ENCODE data around the gene MYL9. TPM values are rescaled to one million over a fixed set of nuclear protein-coding genes. Genes with fewer than 3 reads are reported as not detected.
A peak's percentile ranks its signal among the peaks of the same experiment; 100 is the strongest.

MYL9 gene
- total and polyA plus RNA-seq, 2 of the 4 experiments (the other 2 are of a cell fraction) = 97.5 to 425 TPM

GRCh38 chr20:36579996-36580545, 38.8 kb downstream of the MYL9 start:
- Histone ChIP-seq H2BK15ac (ENCODE audit: low read depth, low read length) (no peak overlapping the region), H2BK120ac (ENCODE audit: low read depth, low read length) (no peak overlapping the region), H4K8ac (ENCODE audit: low read depth in 2 of 2, low read length in 2 of 2) (no peak overlapping the region), H2BK5ac (ENCODE audit: low read depth, low read length, poor library complexity, severe bottlenecking) (no peak overlapping the region), H3K36me3 (ENCODE audit: control insufficient read depth, insufficient read depth, low read length) (peaks cover 30% of the 10 kb centered on the region), H3K9me1 (ENCODE audit: insufficient read depth, low read length) (peaks cover 22% of the 10 kb centered on the region), H3K9me3 (ENCODE audit: control insufficient read depth, insufficient read depth, low read length) (no peaks in the 10 kb centered on the region), H3K4me1 (ENCODE audit: control insufficient read depth, insufficient read depth, low read length) (peaks cover 7% of the 10 kb centered on the region), H3K27me3 (ENCODE audit: control insufficient read depth, insufficient read depth, low read length) (no peaks in the 10 kb centered on the region), H2AFZ (replicated peaks; ENCODE audit: low read length, poor library complexity) (no peak overlapping the region), H3K79me1 (ENCODE audit: low read depth in 1 of 2, low read length in 2 of 2) (peaks cover 31 to 49% of the 10 kb centered on the region in 2 experiments), H3K23ac (ENCODE audit: low read depth, low read length) (no peak overlapping the region), H3K18ac (ENCODE audit: low read depth, low read length) (no peak overlapping the region), H3K4me2 (ENCODE audit: low read depth, low read length) (no peak overlapping the region), H2BK20ac (ENCODE audit: low read depth, low read length) (no peak overlapping the region), H3K14ac (replicated peaks; ENCODE audit: low read depth, low read length) (no peak overlapping the region), H3K4me3 (ENCODE audit: insufficient read depth, low read depth, low read length) (no peak overlapping the region), H3K27ac (ENCODE audit: insufficient read depth, low read length) (no peak overlapping the region), H2AK9ac (replicated peaks; ENCODE audit: low read depth, low read length, poor library complexity) (no peak overlapping the region), H4K91ac (ENCODE audit: insufficient read depth, low read depth, low read length) (no peak overlapping the region), H2AK5ac (ENCODE audit: low read depth, low read length) (no peak overlapping the region), H3K4ac (ENCODE audit: low read depth, low read length) (no peak overlapping the region), H3K9ac (ENCODE audit: low read depth, low read length) (no peak overlapping the region), H4K5ac (ENCODE audit: low read depth, low read length) (no peak overlapping the region), H3K56ac (ENCODE audit: extremely low read depth, insufficient read depth, low read length) (no peak overlapping the region), H4K20me1 (ENCODE audit: insufficient read depth, low read length) (peaks cover 34% of the 10 kb centered on the region)
- no peak for TF ChIP-seq NFE2L2 (IDR thresholded peaks at IDR 0.05; ENCODE audit: low read depth, low read length)
- no peak for TF ChIP-seq ELK1 (IDR thresholded peaks at IDR 0.05; ENCODE audit: borderline replicate concordance, low read depth, low read length)
- no peak for TF ChIP-seq POLR2A (IDR thresholded peaks at IDR 0.05; ENCODE audit: low read depth, low read length)
- no peak for TF ChIP-seq CTCF (conservative IDR thresholded peaks at IDR 0.05; ENCODE audit: low read depth, low read length)
- no peak for TF ChIP-seq FOS (IDR thresholded peaks at IDR 0.05; ENCODE audit: low read depth, low read length)
- TF ChIP-seq MAZ (IDR thresholded peaks at IDR 0.05; ENCODE audit: borderline replicate concordance, low read depth, low read length) = no peak
- TF ChIP-seq MAFK (IDR thresholded peaks at IDR 0.05; ENCODE audit: low read depth, low read length) = no peak
- TF ChIP-seq RAD21 (IDR thresholded peaks at IDR 0.05; ENCODE audit: low read length) = no peak
- no peak for TF ChIP-seq RCOR1 (IDR thresholded peaks at IDR 0.05; ENCODE audit: insufficient replicate concordance, low read length)
- TF ChIP-seq CEBPB (IDR thresholded peaks at IDR 0.05; ENCODE audit: low read depth, low read length) = no peak
- no peak for TF ChIP-seq CHD1 (IDR thresholded peaks at IDR 0.05; ENCODE audit: low read depth, low read length)
- TF ChIP-seq BHLHE40 (IDR thresholded peaks at IDR 0.05; ENCODE audit: low read depth, low read length) = no peak
- BruUV-seq (replicated peaks) = no TSS peak
- WGBS, 2 experiments (ENCODE audit: extremely low coverage in 2 of 2, insufficient read length in 1 of 2) = no CpG with 5 or more reads among the region's 2 CpGs
- DNase-seq = peak; percentile 77
- POLR2A ChIA-PET (ENCODE audit: unreplicated experiment) = no interaction called here
- dilution Hi-C loops (cut with HindIII; ENCODE audit: low sequenced_read_pairs, unreplicated experiment) (no loop called here), intact Hi-C loops (cut with micrococcal nuclease) (no loop called here), in situ Hi-C loops (cut with MboI; ENCODE audit: low sequenced_read_pairs) (no loop called here)
- peak; percentile 56; the same call in 1 of the 2 replicates for ATAC-seq (ENCODE audit: low read depth)
- CTCF ChIA-PET = no interaction called here
